Measurements from ENCODE around the gene CCL5. TPM values are rescaled to one million over a fixed set of nuclear protein-coding genes. Genes with fewer than 3 reads are reported as not detected.

The CCL5 gene
- not detected in 2 replicates for total RNA-seq (2014; rRNA removed; shearing (Covaris generic))
- polyA plus RNA-seq (2014; cell fraction: nucleus; rRNA removed), result not detected in 2 replicates

DNA sequence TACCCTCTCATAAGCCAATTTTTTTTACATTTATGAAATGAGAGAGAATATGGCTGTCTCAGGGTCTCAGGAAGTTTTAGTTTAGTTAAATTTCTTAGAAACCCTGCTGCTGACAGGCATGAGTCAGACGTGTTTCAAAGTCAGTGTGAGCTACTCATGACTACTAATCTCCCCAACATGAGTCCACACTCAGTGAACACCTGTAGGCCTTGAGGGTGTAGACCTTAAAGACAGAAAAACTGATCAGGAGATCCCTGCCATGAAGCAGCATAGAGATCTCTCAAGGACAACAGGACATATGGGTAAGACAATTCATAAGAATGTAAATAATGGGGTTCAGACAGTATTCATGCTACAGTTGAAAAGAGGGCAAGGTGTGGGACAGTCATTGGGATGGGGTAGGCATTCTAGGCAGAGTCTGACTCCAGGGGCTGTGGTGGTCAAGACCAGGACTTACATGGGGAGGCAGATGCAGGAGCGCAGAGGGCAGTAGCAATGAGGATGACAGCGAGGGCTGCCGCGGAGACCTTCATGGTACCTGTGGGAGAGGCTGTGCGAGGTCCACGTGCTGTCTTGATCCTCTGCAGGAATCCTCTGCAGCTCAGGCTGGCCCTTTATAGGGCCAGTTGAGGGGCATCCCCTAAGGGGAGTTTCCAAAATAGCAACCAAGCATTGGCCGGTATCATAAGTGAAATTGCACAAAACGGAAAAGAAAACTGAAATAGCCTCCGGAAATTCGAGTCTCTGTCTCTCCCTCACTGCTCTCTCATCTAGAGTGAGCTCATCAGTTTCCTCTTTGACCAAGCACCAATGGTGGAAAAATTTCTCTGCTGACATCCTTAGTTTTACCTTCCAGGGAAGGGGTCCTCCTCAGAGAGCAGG is at the start of gene CCL5:
CCL5 (minus strand) TSS at position 588 of the 882 bp plus-strand sequence.
- no peak for DNase-seq (ENCODE audit: extremely low read depth, low read depth)

DNA sequence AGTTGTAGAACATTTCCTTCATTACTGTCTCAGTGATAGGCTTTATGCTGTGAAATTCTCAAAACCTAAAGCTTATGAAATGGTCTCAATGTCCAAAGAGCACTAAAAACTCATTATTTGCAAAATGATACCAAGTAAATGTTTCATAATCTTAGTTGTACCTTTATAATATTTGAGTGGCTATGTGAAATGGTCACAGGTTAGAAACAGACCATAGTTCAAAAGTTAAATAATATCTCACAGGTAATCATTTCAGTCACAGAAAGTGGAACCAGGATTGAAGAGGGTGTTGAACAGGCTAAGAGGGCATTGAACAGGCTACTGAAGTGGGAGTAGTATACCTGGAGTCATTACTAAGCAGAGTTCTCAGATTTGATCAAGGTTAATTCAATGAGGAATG is 47.6 kb upstream of the CCL5 start:
- no peak for DNase-seq (ENCODE audit: extremely low read depth, low read depth)

DNA sequence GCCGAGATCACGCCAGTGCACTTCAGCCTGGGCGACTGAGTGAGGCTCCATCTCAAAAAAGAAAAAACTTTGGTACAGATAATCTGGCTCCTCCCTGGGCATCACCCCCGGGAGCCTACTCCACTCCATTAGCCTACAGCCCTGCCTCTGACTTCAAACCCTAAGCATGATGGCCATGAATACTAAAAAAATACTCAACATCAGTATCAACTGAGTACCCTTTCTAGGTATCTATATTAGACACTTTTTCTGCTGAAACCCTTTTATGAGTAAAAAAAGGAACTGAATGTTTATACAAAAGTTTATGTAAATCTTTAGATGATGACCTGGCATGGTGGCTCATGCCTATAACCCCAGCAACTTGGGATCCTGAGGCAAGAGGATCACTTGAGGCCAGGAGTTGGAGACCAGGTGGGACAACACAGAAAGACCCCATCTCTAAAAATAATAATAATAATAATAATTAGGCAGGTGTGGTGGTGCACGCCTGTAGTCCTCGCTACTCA is 43.5 kb upstream of the CCL5 start:
- DNase-seq (ENCODE audit: extremely low read depth, low read depth), result no peak

DNA sequence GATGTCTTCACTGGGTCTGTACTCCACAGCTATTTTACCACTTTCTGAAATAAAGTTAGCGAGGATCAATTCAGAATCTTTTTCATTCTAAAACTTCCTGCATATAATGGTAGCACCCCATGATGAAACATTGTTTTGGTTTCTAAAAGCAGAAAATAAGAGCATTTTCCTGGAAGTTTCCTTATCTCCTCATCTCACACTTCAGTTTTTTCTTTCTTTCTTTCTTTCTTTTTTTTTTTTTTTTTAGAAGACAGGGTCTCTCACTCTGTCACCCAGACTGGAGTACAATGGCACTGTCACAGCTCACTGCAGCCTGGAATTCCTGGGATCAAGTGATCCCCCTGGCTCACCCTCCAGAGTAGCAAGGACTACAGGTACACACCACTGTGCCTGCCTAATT is 40.1 kb upstream of the CCL5 start:
- no peak for DNase-seq (ENCODE audit: extremely low read depth, low read depth)

DNA sequence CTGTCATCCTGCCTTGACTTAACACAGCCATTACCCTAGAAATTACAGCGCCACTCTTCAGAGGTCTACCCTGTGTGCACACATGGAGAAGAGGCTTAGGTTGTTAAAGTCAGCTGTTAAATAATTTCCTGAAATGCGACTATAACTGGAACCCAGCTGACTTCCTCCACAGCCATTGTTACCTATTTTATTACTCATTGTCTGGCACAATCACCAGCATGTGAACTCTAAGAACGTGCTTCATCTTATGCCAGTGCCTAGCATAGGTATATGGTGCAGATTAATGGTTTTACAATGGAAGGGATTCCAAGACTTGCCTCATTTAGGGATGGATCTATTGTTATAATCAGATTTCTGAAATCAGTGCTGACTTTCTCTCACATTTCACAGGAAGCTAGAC is 38.5 kb upstream of the CCL5 start:
- DNase-seq (ENCODE audit: extremely low read depth, low read depth), result no peak

DNA sequence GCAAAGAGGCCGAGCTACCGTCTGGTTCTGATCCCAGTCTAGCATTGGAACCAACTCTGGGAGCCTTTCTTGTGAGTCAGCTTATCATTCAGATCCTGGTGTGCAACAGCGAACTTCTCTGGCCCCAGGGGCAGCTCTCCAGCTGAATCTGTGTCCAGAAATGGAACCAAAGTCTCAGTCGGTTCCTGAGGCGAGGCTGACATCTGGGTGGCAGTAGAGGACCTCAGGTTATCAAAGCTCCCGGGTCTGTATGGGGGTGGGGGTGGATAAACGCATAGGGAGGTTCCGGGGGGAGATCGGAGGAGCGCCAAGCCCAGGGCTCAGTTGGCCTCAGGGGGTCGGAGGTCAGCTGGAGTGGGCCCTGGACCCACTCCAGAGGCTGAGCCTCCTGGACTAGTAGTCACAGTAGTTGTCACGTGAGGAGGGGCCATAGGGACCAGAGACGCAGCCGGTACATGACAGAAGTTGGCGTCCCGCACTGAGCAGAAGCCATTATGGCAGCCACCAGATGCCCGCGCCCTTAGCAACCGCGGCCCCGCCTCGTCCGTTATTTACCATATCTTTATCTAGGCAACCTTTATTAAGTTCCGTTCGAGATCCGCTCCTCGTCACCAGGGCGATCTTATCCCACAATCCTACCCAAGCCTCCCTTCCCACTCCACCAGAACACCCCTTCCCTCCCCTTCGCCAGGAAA is 37.5 kb upstream of the CCL5 start:
- DNase-seq (ENCODE audit: extremely low read depth, low read depth), result no peak

DNA sequence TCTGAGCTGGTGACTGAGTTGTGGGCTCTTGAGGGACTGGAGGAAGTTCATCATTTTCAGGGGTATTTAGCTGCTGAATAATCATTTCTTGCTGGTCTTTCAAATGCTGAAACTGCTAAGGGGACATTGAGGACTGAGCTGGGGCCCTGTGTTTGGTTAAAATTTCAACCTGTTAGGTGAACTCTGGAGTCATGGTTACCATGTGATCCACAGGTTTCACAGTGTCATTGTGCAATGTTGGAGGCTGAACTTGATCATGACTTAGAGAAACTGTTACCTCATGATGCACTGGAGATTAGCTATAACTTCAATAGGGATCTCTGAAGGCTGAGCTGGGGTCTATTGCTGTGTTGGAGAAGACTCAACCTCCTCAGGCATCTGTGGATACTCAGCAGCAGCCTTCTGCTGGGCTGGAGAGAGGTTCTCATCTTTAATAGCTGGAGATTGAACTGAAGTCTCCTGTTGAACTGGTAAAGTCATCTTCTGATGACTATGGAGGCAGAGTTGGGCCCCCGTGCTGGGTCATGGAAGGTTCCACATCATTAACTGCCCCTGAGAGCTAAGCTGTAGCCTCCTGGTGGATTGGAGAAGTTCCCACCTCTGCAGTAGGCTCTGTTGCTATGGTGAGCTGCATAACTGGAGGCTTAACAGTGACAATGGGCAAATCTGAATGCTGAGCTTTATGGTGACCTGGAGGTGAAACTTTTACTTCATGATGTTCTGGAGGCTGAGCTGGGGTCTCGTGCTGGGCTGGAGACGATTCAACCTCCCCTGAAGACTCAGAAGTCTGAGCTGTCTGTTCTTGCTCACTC is 35.2 kb upstream of the CCL5 start:
- no peak for DNase-seq (ENCODE audit: extremely low read depth, low read depth)

DNA sequence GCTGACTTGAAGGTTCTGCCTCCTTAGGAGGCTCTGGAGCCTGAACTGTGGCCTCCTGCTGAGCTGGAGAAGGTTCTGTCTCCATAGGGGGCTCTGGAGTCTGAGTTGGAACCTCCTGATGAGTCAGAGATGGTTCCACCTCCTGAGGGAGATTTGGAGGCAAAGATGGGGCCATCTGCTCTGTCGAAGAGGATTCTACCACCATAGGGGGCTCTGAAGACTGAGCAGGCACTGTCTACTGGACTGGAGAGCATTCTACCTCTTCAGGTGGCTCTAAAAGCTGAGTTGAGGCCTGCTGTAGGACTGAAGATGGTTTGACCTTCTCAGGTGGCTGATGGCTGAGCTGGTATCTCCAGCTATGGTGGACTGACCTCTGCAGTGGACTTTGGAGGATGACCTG is 34.2 kb upstream of the CCL5 start:
- DNase-seq (ENCODE audit: extremely low read depth, low read depth), result no peak

DNA sequence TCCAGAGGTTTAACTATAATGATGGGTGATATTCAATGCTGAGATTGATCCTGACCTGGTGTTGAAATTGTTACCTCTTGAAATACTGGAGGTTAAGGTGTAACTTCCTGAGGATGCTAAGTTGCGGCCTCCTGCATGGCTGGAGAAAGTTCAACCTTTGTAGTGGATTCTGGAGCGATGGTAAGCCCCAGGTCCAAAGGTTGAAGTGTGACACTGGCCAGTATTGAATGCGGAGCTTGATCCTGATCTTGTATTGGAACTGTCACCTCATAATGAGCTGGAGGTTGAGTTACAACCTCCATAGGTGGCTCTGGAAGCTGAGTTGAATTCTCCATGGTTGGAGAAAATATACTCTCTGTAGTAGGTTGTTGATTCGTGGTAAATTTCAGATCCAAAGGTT is 33.4 kb upstream of the CCL5 start:
- no peak for DNase-seq (ENCODE audit: extremely low read depth, low read depth)

DNA sequence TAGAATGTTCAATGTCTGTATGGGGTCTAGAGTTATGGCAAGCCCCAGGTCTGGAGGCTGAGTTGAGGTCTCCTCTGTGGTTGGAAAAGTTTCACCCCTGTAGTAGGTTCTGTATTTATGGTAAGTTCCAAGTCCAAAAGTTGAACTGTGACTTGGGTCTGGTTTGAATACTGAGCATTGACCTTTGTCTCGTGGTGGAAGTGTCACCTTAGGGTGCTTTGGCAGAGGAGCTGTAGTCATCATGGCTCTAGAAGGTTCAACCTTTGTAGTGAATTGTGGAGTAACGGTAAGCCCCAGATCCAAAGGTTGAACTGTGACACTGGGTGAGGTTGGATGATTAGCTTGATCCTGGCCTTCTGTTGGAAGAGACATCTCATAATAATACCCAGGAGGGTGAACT is 32.8 kb upstream of the CCL5 start:
- DNase-seq (ENCODE audit: extremely low read depth, low read depth), result no peak

DNA sequence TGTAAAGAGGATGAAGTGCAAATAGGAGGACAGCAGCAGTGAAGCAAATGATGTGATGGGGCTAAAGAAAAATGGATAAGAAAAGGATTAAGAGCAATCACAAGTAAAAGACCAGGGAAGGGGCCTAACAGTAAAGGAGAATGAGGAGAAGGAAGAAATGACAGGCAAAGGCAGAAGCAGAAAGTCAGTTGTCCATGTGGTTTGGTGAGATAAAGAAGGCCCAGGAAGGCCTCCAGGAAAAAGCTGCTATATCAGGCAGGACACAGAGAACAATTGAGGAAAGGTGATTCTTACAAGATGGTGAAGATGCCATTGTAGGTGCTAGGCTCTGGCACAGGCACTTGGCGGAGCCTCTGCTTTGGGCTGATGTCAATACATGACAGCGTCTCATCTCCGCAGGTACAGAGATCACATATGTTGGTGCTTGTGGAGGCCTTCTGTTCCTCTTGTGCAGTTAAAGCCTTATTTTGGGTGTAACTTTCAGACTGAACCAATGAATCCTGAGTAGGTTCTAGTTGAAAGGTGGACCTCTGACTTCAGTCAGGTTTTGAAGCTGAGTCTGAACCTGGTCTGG is 32.3 kb upstream of the CCL5 start:
- no peak for DNase-seq (ENCODE audit: extremely low read depth, low read depth)

DNA sequence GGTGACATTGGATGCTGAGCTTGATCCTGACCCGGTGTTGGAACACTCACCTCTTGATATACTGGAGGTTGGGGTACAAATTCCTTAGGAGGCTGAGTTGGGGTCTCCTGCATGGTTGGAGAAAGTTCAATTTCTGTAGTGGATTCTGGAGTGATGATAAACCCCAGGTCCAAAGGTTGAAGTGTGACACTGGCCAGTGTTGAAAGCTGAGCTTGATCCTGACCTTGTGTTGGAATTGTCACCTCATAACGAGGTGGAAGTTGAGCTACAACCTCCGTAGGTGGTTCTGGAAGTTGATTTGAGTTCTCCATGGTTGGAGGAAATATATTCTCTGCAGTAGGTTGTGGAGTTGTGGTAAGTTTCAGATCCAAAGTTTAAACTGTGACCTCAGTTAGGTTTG is 29.2 kb upstream of the CCL5 start:
- DNase-seq (ENCODE audit: extremely low read depth, low read depth), result no peak

DNA sequence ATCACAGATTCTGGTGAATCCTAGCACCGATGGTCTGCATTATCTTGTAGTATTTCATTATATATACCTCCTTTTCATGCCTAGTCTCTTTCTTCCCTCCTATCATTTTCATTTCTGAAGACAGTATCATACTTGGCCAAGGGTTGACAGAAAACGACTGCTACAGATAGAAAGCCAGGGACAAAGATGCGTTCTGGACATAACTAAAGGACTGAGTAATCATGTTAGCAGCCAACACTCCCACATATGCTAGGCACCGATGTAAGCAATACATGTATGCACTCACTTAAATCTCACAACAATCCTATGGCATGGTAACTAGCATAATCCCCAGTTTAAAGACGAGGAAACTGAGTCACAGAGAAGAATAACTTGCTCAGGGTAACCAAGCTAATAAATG is 27.5 kb upstream of the CCL5 start:
- no peak for DNase-seq (ENCODE audit: extremely low read depth, low read depth)

DNA sequence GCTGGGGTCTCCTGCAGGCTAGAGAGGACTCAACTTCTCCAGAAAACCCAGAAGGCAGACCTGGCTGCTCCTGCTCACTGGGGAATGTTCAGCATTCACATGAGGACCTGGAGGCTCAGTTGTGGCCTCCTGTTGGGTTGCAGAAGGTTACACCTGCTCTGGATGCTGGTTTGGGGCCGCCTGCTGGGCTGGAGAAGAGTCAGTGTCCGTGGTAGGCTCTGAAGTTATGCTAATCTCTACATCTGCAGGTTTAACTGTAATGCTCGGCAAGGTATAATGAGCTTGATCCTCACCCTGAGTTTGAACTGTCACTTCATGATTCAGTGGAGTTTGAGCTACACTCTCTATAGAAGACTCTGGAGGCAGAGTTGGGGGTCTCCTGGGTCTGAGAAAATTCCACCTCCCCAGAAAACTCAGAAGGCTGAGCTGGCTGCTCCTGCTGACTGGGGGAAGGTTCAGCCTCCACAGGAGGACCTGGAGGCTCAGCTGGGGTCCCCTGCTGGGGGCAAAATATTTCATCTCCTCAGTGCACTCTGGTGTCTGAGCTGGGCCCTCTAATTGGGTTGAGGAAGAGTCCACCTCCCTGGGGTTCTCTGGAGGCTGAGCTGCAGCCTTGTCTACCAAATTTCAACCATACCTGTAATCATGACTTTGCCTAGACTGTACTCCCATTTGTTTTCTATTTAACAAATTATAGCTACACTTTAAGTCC is 26.9 kb upstream of the CCL5 start:
- DNase-seq (ENCODE audit: extremely low read depth, low read depth), result no peak

DNA sequence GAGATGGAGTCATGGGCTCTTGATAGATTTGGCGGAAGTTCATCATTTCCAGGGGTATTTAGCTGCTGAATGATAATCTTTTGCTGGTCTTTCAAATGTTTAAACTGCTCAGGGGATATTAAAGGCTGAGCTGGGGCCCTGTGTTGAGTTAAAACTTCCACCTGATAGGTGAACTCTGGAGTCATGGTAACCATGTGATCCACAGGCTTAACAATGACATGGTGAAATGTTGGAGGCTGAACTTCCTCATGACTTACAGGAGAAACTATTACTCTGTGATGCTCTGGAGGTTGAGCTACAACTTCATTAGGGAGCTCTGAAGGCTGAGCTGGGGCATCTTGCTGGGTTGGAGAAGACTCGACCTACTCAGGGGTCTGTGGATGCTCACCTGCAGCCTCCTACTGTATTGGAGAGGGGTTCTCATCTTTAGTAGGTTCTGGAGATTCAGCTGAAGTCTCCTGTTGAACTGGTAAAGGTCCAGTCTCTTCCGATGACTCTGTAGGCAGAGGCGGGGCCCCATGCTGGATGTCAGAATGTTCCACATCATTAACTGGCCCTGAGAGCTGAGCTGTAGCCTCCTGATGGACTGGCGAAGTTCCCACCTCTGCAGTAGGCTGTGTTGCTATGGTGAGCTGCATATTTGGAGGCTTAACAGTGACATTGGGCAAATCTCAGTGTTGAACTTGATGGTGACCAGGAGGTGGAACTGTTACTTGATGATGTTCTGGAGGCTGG is 26.2 kb upstream of the CCL5 start:
- no peak for DNase-seq (ENCODE audit: extremely low read depth, low read depth)

DNA sequence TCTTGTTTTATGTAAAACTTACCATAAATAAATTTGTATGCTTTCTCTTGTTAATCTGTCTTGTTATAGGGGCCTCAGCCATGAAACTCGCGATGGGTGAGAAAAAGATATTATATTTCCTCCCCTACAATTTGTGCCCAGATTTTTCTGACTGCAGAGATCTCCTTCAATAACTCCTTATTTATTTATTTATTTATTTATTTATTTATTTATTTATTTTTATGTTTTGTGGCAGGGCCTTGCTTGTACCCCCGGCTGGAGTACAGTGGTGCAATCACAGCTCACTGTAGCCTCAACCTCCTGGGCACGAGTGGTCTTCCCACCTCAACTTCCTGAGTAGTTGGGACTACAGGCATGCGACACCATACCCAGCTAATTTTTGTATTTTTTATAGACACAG is 23.3 kb upstream of the CCL5 start:
- no peak for DNase-seq (ENCODE audit: extremely low read depth, low read depth)

DNA sequence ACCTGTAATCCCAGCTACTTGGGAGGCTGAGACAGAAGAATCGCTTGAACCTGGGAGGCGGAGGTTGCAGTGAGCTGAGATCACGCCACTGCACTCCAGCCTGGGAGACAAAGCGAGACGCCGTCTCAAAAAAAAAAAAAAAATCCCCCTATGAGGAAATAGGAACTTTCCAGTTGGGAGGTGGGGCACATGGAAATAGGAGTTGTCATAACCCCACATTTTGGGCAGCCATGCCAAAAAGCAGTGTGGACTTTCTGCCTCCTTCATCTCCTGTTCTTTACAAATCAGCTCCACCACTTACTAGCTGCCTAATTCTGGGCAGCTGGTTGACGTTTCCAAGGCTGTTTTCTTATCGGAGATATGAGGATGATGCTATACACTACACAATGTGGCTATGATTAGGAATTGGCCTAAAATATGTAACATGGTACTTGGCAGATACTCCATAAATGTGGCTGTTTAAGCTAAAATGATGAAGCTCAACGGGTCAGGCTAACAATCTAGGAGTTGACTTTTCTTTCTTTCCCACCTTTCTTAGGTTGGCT is 21.5 kb upstream of the CCL5 start:
- DNase-seq (ENCODE audit: extremely low read depth, low read depth), result no peak

DNA sequence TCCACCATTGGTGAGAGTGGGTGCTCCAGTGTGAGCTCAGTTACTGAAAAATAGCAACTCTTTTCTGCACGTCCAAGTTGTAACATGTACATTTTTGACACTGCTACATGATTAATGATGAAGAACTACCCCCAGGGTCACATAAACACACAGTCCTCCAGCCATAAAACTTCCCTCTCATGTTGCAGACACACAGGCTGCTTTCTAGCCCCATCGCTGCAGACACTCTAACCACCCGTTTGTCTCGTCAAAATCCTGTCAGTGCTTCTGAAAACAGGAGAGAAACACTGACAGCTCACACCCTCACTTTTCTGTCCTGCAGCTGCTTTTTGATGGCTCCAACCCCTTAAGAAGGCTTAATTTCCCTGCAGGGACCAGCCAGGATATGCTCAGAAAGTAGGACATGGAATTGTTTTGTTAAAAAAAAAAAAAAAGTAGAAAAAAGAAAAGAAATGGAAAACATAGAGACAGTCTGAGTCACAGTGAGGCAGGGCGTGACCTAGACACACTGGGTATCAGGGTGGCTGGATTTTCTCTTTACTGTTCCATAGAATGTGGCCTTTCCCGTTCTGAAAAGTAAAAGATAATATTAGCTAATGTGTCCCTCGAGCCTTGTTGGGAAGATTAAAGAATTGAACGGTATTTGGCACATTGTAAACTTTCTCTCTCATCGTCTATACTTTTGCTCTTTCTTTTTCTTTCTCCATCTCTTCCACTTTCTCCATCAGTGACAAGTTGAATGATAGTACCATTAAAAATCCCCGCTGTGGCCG is 20.7 kb upstream of the CCL5 start:
- no peak for DNase-seq (ENCODE audit: extremely low read depth, low read depth)
